Retinal pigment epithelial cell (primary cell): ENCODE measurements around the gene FRMPD2.

Experiments used
- DNase-seq: peaks from one replicate; pipeline ENCODE4 v3.0.0-alpha.2; 2010; ENCODE audit warnings: low read depth
- H3K4me3 ChIP-seq: 2 replicates; pipeline ENCODE4 v1.5.1; 2011; ENCODE audit warnings: mild to moderate bottlenecking, low read length, control low read depth, moderate library complexity
- TF ChIP-seq, protein P1 (sequence below): conservative IDR thresholded peaks from 2 replicates; pipeline ENCODE4 v1.5.1; 2011; ENCODE audit warnings: low read depth, low read length, control low read depth, inconsistent platforms

The FRMPD2 gene

DNA sequence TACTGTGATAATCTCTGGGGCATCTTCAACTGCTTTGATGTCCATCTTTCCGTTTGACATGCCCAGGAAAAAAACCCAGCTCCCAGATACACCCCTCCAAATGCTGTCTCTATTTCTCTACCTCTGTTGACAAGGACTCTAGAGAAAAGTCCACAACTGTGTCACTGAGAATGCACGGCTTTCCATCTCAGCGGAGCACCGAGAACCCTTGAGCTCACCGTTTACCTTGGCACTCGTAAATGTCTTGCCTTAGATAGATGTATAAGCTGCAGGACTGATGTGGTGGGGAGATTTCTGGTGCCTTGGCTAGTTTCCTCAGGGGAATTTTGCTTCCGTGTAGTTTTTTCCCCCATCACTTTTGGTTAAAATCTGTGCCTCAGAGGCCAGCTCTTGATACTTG, 24.6 kb upstream of the FRMPD2 start:
- TF ChIP-seq, protein P1, sequence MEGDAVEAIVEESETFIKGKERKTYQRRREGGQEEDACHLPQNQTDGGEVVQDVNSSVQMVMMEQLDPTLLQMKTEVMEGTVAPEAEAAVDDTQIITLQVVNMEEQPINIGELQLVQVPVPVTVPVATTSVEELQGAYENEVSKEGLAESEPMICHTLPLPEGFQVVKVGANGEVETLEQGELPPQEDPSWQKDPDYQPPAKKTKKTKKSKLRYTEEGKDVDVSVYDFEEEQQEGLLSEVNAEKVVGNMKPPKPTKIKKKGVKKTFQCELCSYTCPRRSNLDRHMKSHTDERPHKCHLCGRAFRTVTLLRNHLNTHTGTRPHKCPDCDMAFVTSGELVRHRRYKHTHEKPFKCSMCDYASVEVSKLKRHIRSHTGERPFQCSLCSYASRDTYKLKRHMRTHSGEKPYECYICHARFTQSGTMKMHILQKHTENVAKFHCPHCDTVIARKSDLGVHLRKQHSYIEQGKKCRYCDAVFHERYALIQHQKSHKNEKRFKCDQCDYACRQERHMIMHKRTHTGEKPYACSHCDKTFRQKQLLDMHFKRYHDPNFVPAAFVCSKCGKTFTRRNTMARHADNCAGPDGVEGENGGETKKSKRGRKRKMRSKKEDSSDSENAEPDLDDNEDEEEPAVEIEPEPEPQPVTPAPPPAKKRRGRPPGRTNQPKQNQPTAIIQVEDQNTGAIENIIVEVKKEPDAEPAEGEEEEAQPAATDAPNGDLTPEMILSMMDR = no peak
- DNase-seq = no peak
- H3K4me3 ChIP-seq = no peak overlapping the region

GRCh38 chr10:48296576-48297098, 22.1 kb upstream of the FRMPD2 start:
- no peak overlapping the region for H3K4me3 ChIP-seq
- TF ChIP-seq, protein P1 = no peak
- no peak for DNase-seq

GRCh38 chr10:48294431-48294830, 19.9 kb upstream of the FRMPD2 start:
- TF ChIP-seq, protein P1 = no peak
- H3K4me3 ChIP-seq = no peak overlapping the region
- DNase-seq = no peak

- H3K4me3 ChIP-seq = no peak overlapping the region
- TF ChIP-seq, protein P1 = no peak
- DNase-seq = no peak
Observed at GRCh38 chr10:48292616-48293015, 18.1 kb upstream of the FRMPD2 start.

- no peak for DNase-seq
- no peak overlapping the region for H3K4me3 ChIP-seq
- TF ChIP-seq, protein P1 = no peak
Observed at GRCh38 chr10:48291190-48291589, 16.7 kb upstream of the FRMPD2 start.

DNA sequence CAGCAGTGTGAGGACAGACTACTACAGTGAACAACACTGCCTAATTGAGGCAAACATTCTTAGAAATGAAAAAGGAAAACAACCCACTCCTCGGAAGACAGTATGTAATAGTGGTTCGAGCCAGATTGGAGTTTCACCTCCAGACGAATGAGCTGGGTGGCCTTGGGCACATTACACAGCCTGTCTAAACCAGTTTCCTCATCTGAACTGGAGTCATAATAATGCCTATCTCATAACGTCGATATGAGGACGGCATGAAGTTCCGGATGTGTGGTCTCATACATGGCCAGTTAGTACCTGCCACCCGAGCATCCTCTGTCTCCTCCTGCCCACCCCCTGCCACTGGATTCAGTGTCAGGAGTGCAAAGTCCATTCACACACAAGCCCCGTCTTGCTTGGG, 15.8 kb upstream of the FRMPD2 start:
- H3K4me3 ChIP-seq = no peak overlapping the region
- no peak for DNase-seq
- TF ChIP-seq, protein P1 = no peak

- DNase-seq = no peak
- TF ChIP-seq, protein P1 = peak; percentile 93
- H3K4me3 ChIP-seq = no peak overlapping the region
Observed at GRCh38 chr10:48289501-48290238, 15.2 kb upstream of the FRMPD2 start.
